T-cell (primary cell): ENCODE measurements around the gene RABGAP1L. TPM values are rescaled to one million over a fixed set of nuclear protein-coding genes. Genes with fewer than 3 reads are reported as not detected.
"Not testable (repeated sequence)": the region's sequence is repeated elsewhere in the genome, so short reads cannot be mapped to it uniquely, and the experiment has no call there.

Experiments used
- ATAC-seq, 4 experiments: fragments of 200-7000 bp in 3 of 4; fragments of 150-1000 bp in 1 of 4; cut with Tn5 transposase; replicated peaks in 1 of 4; 1 replicate in 3 of 4; 2 replicates in 1 of 4; pipeline ENCODE4 v1.10.0; 2021; ENCODE audit warnings: moderate library complexity in 3 of 4, mild to moderate bottlenecking in 2 of 4, moderate number of reproducible peaks in 1 of 4
- CTCF ChIA-PET, 2 donors: fragments of 300-600 bp; sonication (Branson Sonifier 250); formaldehyde crosslinking; loops; one replicate each; lab custom pipeline; 2022; ENCODE audit warnings: antibody characterized with exemption in 2 of 2; lab: Charles Lee
- POLR2A ChIA-PET, 2 donors: fragments of 300-600 bp; sonication (Branson Sonifier 250); formaldehyde crosslinking; loops; one replicate each; lab custom pipeline; 2022; ENCODE audit warnings: antibody characterized with exemption in 2 of 2; lab: Charles Lee
- DNase-seq, 35 experiments: peaks; one replicate each; pipeline versions ENCODE4 v3.0.0 to v3.0.0-alpha.2; 2013 to 2023
- H3K27ac ChIP-seq: one replicate; pipeline ENCODE4 v1.5.1; 2013; ENCODE audit warnings: low read length
- H3K27me3 ChIP-seq, 2 experiments: replicated peaks in 1 of 2; 1 replicate in 1 of 2; 2 replicates in 1 of 2; pipeline versions ENCODE4 v1.6.1 to v1.7.0; 2013; ENCODE audit warnings: low read length in 1 of 2, mixed read lengths in 1 of 2; ENCODE audit not compliant: control insufficient read depth in 2 of 2, insufficient read depth in 2 of 2; ENCODE audit errors: extremely low read depth in 1 of 2
- H3K36me3 ChIP-seq, 2 donors: 1 replicate in 1 of 2; 2 replicates in 1 of 2; pipeline versions ENCODE4 v1.6.1 to v1.7.0; 2013; ENCODE audit warnings: low read length in 1 of 2; ENCODE audit not compliant: control insufficient read depth in 2 of 2, insufficient read depth in 1 of 2; ENCODE audit errors: extremely low read depth in 1 of 2
- H3K4me1 ChIP-seq, 2 experiments: 1 replicate in 1 of 2; 2 replicates in 1 of 2; pipeline versions ENCODE4 v1.6.1 to v1.7.0; 2013; ENCODE audit warnings: low read length in 2 of 2, mixed read lengths in 1 of 2; ENCODE audit not compliant: insufficient read depth in 2 of 2, control insufficient read depth in 1 of 2; ENCODE audit errors: extremely low read depth in 1 of 2
- H3K4me3 ChIP-seq, 2 donors: 1 replicate in 1 of 2; 2 replicates in 1 of 2; pipeline versions ENCODE4 v1.5.1 to v1.7.0; 2013; ENCODE audit warnings: mild to moderate bottlenecking in 2 of 2, low read length in 1 of 2, moderate library complexity in 1 of 2; ENCODE audit not compliant: control insufficient read depth in 1 of 2; ENCODE audit errors: extremely low read depth in 1 of 2
- H3K9me3 ChIP-seq: 2 replicates; pipeline ENCODE4 v1.7.0; 2013
- H3K27ac Mint-ChIP-seq, 2 donors: one replicate each; pipeline ENCODE4 v1.8.0; 2020 to 2021; ENCODE audit warnings: mild to moderate bottlenecking in 2 of 2, mixed read lengths in 2 of 2
- H3K27me3 Mint-ChIP-seq, 2 donors: one replicate each; pipeline ENCODE4 v1.8.0; 2021 to 2022; ENCODE audit warnings: mixed read lengths in 2 of 2
- H3K36me3 Mint-ChIP-seq: one replicate; pipeline ENCODE4 v1.8.0; 2021; ENCODE audit warnings: mixed read lengths
- H3K4me1 Mint-ChIP-seq, 3 donors: one replicate each; pipeline ENCODE4 v1.8.0; 2020 to 2022; ENCODE audit warnings: mixed read lengths in 3 of 3, mild to moderate bottlenecking in 1 of 3
- H3K4me3 Mint-ChIP-seq, 3 donors: one replicate each; pipeline ENCODE4 v1.8.0; 2020 to 2022; ENCODE audit warnings: mild to moderate bottlenecking in 3 of 3, mixed read lengths in 3 of 3, moderate library complexity in 3 of 3
- H3K9me3 Mint-ChIP-seq, 3 donors: one replicate each; pipeline ENCODE4 v1.8.0; 2020 to 2022; ENCODE audit warnings: mixed read lengths in 3 of 3
- WGBS: methylation state at CpG from one replicate; pipeline ENCODE4 v1.1.5; 2013; ENCODE audit warnings: missing lambda C conversion rate; ENCODE audit not compliant: insufficient coverage; 5-methylcytosine and 5-hydroxymethylcytosine counted together
- total RNA-seq, 35 experiments: library from RNA in 6 of 35; stranded (reverse) in 6 of 35; fragments of 120-200 nt in 1 of 35; gene quantifications; one replicate each; pipeline versions ENCODE4 v1.2.1 to v1.2.4 and lab custom pipeline; 2013 to 2026

The RABGAP1L gene
- total RNA-seq, 5 donors from 2014 or later (not counting 1 experiment from before 2014, with no cell fraction given): 75.0 to 108 (median 82.3) TPM

DNA sequence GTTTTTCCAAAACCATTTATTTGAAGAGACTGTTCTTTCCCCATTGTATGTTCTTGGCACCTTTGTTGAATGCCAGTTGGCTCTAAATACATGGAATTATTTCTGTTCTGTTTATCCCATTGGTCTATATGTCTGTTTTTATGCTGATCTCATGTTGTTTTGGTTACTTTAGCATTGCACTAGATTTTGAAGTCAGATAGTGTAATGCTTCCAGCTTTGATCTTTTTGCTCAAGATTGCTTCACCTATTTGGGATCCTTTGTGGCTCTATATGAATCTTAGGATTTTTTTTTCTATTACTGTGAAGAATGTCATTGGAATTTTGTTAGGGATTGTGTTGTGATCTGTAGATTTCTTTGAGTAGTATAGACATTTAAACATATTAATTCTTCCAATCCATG is 149.3 kb downstream of the RABGAP1L start:
- Histone ChIP-seq H3K36me3 (peaks cover 0 to 27% of the 10 kb centered on the region in 2 donors), H3K4me1 (no peaks in the 10 kb centered on the region), H3K27ac (no peak overlapping the region), H3K9me3 (peaks cover 3% of the 10 kb centered on the region), H3K27me3 (no peaks in the 10 kb centered on the region), H3K4me3 (no peak overlapping the region)
- H3K36me3 Mint-ChIP-seq: peaks cover 83% of the 10 kb centered on the region
- ATAC-seq (no peak), DNase-seq (no peak)
- no peak overlapping the region for H3K4me3 Mint-ChIP-seq
- no peaks in the 10 kb centered on the region for H3K27me3 Mint-ChIP-seq
- ChIA-PET CTCF (no interaction called here), POLR2A (no interaction called here)
- H3K27ac Mint-ChIP-seq: peak overlapping the region in 1 of 2 donors; percentile 36
- peaks cover 19 to 44% (median 38%) of the 10 kb centered on the region in 3 donors for H3K9me3 Mint-ChIP-seq
- peaks cover 7 to 14% (median 12%) of the 10 kb centered on the region in 3 donors for H3K4me1 Mint-ChIP-seq

DNA sequence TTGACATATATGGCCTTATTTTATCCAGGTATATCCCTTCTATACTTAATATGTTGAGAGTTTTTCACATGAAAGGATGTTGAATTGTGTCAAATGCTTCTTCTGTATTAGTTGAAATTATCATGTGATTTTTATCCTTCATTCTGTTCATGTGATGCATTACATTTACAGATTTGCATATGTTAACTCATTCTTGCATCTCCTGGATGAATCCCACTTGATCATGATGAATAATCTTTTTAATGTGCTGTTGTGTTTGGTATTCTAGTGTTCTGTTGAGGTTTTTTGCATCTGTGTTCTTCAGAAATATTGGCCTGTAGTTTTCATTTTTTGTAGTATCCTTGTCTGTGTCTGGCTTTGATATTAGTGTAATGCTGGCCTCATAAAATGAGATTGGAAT is 150.2 kb downstream of the RABGAP1L start:
- Mint-ChIP-seq H3K36me3 (peaks cover 88% of the 10 kb centered on the region), H3K27ac (no peak overlapping the region), H3K4me3 (no peak overlapping the region), H3K4me1 (peaks cover 7 to 17% (median 12%) of the 10 kb centered on the region in 3 donors), H3K27me3 (no peaks in the 10 kb centered on the region), H3K9me3 (peaks cover 26 to 53% (median 47%) of the 10 kb centered on the region in 3 donors)
- POLR2A ChIA-PET: no interaction called here
- Histone ChIP-seq H3K27me3 (no peaks in the 10 kb centered on the region), H3K4me1 (no peaks in the 10 kb centered on the region), H3K4me3 (no peak overlapping the region), H3K36me3 (peaks cover 0 to 25% of the 10 kb centered on the region in 2 donors), H3K9me3 (peaks cover 7% of the 10 kb centered on the region), H3K27ac (no peak overlapping the region)
- ATAC-seq: no peak
- CTCF ChIA-PET: interaction anchor here (0.5 kb wide), 2 partner anchors 435 to 819 kb away, joined by 3 to 5 read pairs; no protein-coding TSS in a partner anchor
- no peak for DNase-seq

GRCh38 chr1:174314433-174314832 is 155.1 kb downstream of the RABGAP1L start:
- DNase-seq (no peak), ATAC-seq (no peak)
- POLR2A ChIA-PET: interaction anchor here in 1 of 2 donors (0.6 kb wide), 1 partner anchor 277 kb away, joined by 3 read pairs; no protein-coding TSS in a partner anchor
- Histone ChIP-seq H3K4me1 (no peaks in the 10 kb centered on the region), H3K36me3 (peaks cover 0 to 10% of the 10 kb centered on the region in 2 donors), H3K4me3 (no peak overlapping the region), H3K27me3 (no peaks in the 10 kb centered on the region), H3K9me3 (peaks cover 14% of the 10 kb centered on the region), H3K27ac (no peak overlapping the region)
- Mint-ChIP-seq H3K27ac (no peak overlapping the region), H3K36me3 (peaks cover 94% of the 10 kb centered on the region), H3K27me3 (no peaks in the 10 kb centered on the region), H3K9me3 (peaks cover 41 to 62% (median 53%) of the 10 kb centered on the region in 3 donors), H3K4me1 (peaks cover 0 to 10% (median 4%) of the 10 kb centered on the region in 3 donors), H3K4me3 (no peak overlapping the region)
- WGBS: no CpG with 5 or more reads among the region's 4 CpGs
- CTCF ChIA-PET: no interaction called here

DNA sequence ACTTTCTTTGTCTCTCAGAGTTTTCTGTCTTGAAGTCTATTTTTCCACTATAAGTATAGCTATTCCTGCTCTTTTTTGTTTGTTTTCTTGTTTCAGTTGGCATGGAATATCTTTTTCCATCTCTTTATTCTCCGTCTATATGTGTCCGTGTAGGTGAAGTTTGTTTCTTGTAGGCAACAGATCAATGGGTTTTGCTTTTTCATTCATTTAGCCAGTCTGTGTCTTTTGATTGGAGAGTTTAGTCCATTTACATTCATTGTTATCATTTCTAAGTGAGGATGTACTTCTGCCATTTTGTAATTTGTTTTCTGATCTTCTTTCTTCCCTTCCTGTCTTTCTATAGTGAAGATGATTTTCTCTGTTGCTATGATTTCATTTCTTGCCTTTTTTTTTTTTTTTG is 155.9 kb downstream of the RABGAP1L start:
- Mint-ChIP-seq H3K36me3 (peaks cover 94% of the 10 kb centered on the region), H3K4me3 (no peak overlapping the region), H3K27ac (no peak overlapping the region), H3K9me3 (peaks cover 44 to 70% (median 58%) of the 10 kb centered on the region in 3 donors), H3K27me3 (no peaks in the 10 kb centered on the region), H3K4me1 (peaks cover 0 to 6% (median 0%) of the 10 kb centered on the region in 3 donors)
- ATAC-seq (no peak), DNase-seq (no peak)
- no peak overlapping the region for H3K4me3 ChIP-seq
- peaks cover 14% of the 10 kb centered on the region for H3K9me3 ChIP-seq
- H3K27ac ChIP-seq: no peak overlapping the region
- no peaks in the 10 kb centered on the region for H3K4me1 ChIP-seq
- no peaks in the 10 kb centered on the region for H3K27me3 ChIP-seq
- peaks cover 0 to 10% of the 10 kb centered on the region in 2 donors for H3K36me3 ChIP-seq
- POLR2A ChIA-PET: no interaction called here
- CTCF ChIA-PET: no interaction called here
- WGBS: no CpG with 5 or more reads among the region's 2 CpGs

GRCh38 chr1:174320897-174321296 is 161.6 kb downstream of the RABGAP1L start:
- H3K27me3 ChIP-seq, ATAC-seq, POLR2A ChIA-PET, H3K4me1 ChIP-seq, H3K27ac ChIP-seq, H3K36me3 ChIP-seq, H3K27ac Mint-ChIP-seq, H3K27me3 Mint-ChIP-seq, H3K4me3 ChIP-seq, DNase-seq, H3K4me3 Mint-ChIP-seq, H3K9me3 ChIP-seq, CTCF ChIA-PET: not testable (repeated sequence)
- peaks cover 19 to 63% (median 53%) of the 10 kb centered on the region in 3 donors for H3K9me3 Mint-ChIP-seq
- WGBS: 100% methylated on average over 2 of the region's 3 CpGs
- H3K4me1 Mint-ChIP-seq: peaks cover 3 to 17% (median 10%) of the 10 kb centered on the region in 3 donors
- H3K36me3 Mint-ChIP-seq: peaks cover 88% of the 10 kb centered on the region

- ChIA-PET CTCF (no interaction called here), POLR2A (no interaction called here)
- Histone ChIP-seq H3K27ac (no peak overlapping the region), H3K9me3 (peaks cover 8% of the 10 kb centered on the region), H3K36me3 (peaks cover 0 to 10% of the 10 kb centered on the region in 2 donors), H3K4me3 (no peak overlapping the region), H3K4me1 (no peaks in the 10 kb centered on the region), H3K27me3 (no peaks in the 10 kb centered on the region)
- Mint-ChIP-seq H3K4me1 (peaks cover 3 to 17% (median 10%) of the 10 kb centered on the region in 3 donors), H3K27me3 (no peaks in the 10 kb centered on the region), H3K36me3 (peaks cover 85% of the 10 kb centered on the region), H3K4me3 (no peak overlapping the region), H3K27ac (no peak overlapping the region), H3K9me3 (peaks cover 21 to 66% (median 59%) of the 10 kb centered on the region in 3 donors)
- no CpG with 5 or more reads among the region's 1 CpG for whole genome bisulfite sequencing
- DNase-seq: no peak
- no peak for ATAC-seq
These were observed 163.0 kb downstream of the RABGAP1L start for GRCh38 chr1:174322202-174322862.
